ENCODE results near the gene MFSD6. TPM values are rescaled to one million over a fixed set of nuclear protein-coding genes. Genes with fewer than 3 reads are reported as not detected.

Gene MFSD6
- 3.2 and 3.4 TPM in 2 replicates for total RNA-seq (ENCODE audit: low replicate concordance)

DNA sequence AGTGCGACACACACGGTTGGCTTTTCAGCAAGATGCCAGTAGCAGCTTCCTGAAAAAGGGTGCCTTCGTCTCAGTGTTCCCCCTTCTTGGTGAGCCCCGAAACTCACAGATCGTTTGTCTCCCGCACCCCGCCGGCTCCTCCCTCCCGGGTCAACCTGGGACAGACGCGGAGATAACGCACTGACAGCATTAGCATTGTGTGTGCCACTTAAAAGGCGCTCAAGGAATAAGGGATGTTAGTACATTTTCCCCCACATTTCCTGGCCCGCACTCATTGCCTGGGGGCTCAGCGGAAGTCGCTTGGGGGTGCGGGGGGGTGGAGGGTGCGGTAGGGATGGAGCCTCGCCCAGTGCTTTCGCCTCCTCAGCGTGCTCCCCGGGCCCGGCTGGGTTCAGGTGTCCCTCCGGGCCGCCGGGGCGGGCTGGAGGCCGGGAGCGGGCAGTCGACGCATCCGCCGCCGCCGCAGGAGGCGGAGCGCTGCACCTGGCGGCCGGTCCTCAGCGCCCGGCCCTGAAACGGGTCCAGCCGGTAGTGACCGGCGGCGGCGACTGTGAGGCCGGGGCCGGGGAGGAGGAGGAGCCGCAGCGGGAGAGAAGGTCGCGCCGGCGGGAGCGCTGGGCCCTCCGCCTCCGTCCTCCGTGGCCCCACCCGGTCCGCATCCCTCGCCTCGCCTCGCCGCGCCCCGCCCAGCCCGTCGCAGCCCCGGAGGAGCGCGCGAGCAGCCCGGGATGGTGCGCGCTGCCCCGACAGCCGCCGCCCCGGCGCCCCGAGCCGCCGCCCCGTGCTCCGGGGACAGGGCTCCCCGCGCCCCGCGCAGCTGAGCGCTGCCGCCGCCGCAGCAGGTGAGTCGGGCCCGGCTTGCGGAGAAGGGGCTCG, at the start of gene MFSD6:
MFSD6 (plus strand) TSS at position 694 of the 876 bp plus-strand sequence. CDS start 27,675 bp downstream, outside the sequence.

DNA sequence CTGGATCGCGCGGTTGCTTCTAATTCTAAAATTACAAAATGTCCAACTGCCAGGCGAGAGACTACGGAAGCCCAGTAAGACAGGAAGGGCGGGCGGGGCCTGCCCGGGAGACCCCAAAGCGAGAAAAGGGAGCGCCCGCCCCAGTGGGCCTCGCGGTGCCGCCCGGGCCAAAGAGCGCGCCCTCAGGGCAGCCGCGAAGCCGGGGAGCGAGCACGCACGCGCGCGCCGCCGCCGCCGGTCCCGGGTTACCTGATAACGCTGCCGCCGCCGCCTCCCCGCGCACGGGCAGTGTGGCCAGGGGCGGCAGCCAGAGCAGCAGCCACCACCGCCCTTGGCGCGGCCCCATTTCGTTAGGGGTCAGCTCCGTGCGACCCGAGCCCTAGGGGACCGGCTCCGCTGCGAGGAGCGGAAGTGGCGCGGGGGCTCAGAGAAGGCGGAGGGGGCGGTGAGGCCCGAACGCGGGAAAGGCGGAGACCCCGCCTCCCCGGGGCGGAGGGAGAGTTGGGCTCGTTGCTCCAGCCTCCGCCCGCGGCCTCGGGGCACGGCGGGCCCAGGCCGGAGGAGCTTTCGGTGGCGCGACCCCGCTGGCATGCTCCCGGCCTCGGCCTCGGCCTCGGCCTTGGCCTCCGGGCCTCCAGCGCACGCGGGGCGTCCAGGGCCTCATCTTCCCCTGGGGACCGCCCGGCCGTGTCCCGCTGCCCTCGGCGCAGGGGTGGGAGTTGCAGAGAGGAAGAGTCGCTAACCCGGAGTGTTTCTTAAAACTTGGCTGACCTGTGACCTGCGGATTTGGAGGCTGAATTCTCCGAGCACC, 126.4 kb downstream of the MFSD6 start, which contains the start of gene NEMP2:
NEMP2 (minus strand) TSS at position 413 of the 811 bp plus-strand sequence; CDS start at position 346, 67 bp downstream.

Other genes with a start within 250 kb of the MFSD6 start
- gene HIBCH, start 88.5 kb upstream of the MFSD6 start, total RNA-seq (ENCODE audit: low replicate concordance), result 11.0 and 11.8 TPM in 2 replicates
- gene INPP1, start 64.8 kb upstream of the MFSD6 start, total RNA-seq (ENCODE audit: low replicate concordance), result 3.0 and 4.9 TPM in 2 replicates
- 2.4 and 2.7 TPM in 2 replicates for gene NEMP2, start 126.4 kb downstream of the MFSD6 start, total RNA-seq (ENCODE audit: low replicate concordance)
- gene NAB1, start 240.7 kb downstream of the MFSD6 start, total RNA-seq (ENCODE audit: low replicate concordance), result 31.3 and 39.7 TPM in 2 replicates